H9 (cell line): ENCODE data around the gene FAM3D. TPM values are rescaled to one million over a fixed set of nuclear protein-coding genes. Genes with fewer than 3 reads are reported as not detected.
A peak's percentile ranks its signal among the peaks of the same experiment; 100 is the strongest.

ENCODE experiments used
- DNase-seq: peaks from one replicate; pipeline ENCODE4 v3.0.0-alpha.2; 2017
- H2AFZ ChIP-seq: one replicate; pipeline ENCODE4 v1.6.1; 2013; ENCODE audit warnings: mild to moderate bottlenecking, low read length, control low read depth, moderate library complexity
- H2AK5ac ChIP-seq: 2 replicates; pipeline ENCODE4 v1.6.1; 2013; ENCODE audit warnings: low read length, control low read depth, mixed read lengths; ENCODE audit not compliant: insufficient read length
- H2BK120ac ChIP-seq: one replicate; pipeline ENCODE4 v1.6.1; 2013; ENCODE audit warnings: low read depth, mild to moderate bottlenecking, low read length, control low read depth, inconsistent platforms; ENCODE audit not compliant: poor library complexity, severe bottlenecking
- H2BK12ac ChIP-seq: 2 replicates; pipeline ENCODE4 v1.6.1; 2013; ENCODE audit warnings: low read length, control low read depth, mixed read lengths, low read depth; ENCODE audit not compliant: insufficient read length
- H2BK15ac ChIP-seq: 2 replicates; pipeline ENCODE4 v1.6.1; 2013; ENCODE audit warnings: low read depth, low read length, control low read depth
- H2BK20ac ChIP-seq: one replicate; pipeline ENCODE4 v1.6.1; 2013; ENCODE audit warnings: low read depth, mild to moderate bottlenecking, low read length, control low read depth, inconsistent platforms; ENCODE audit not compliant: poor library complexity, severe bottlenecking
- H2BK5ac ChIP-seq: 2 replicates; pipeline ENCODE4 v1.6.1; 2013; ENCODE audit warnings: low read length, control low read depth, mixed read lengths; ENCODE audit not compliant: insufficient read length
- H3K14ac ChIP-seq: 2 replicates; pipeline ENCODE4 v1.6.1; 2013; ENCODE audit warnings: low read length, control low read depth; ENCODE audit not compliant: insufficient read depth
- H3K18ac ChIP-seq: 2 replicates; pipeline ENCODE4 v1.6.1; 2013; ENCODE audit warnings: low read depth, mild to moderate bottlenecking, mixed read lengths, low read length, control low read depth; ENCODE audit not compliant: insufficient read length
- H3K23ac ChIP-seq: 2 replicates; pipeline ENCODE4 v1.6.1; 2013; ENCODE audit warnings: low read length, control low read depth, mixed read lengths, low read depth; ENCODE audit not compliant: insufficient read length
- H3K23me2 ChIP-seq: 2 replicates; pipeline ENCODE4 v1.6.1; 2013; ENCODE audit warnings: low read depth, mild to moderate bottlenecking, mixed read lengths, low read length, control low read depth; ENCODE audit not compliant: insufficient read length, poor library complexity, severe bottlenecking
- H3K27ac ChIP-seq: 2 replicates; pipeline ENCODE4 v1.5.1; 2013; ENCODE audit warnings: low read length, control low read depth, mixed read lengths, low read depth; ENCODE audit not compliant: insufficient read length
- H3K27me3 ChIP-seq: 2 replicates; pipeline ENCODE4 v1.6.1; 2013; ENCODE audit warnings: low read length, control low read depth, inconsistent platforms; ENCODE audit not compliant: insufficient read depth
- H3K4ac ChIP-seq: 2 replicates; pipeline ENCODE4 v1.6.1; 2013; ENCODE audit warnings: low read depth, mild to moderate bottlenecking, control low read depth, inconsistent platforms, low read length, moderate library complexity
- H3K4me1 ChIP-seq: 2 replicates; pipeline ENCODE4 v1.6.1; 2013; ENCODE audit warnings: low read length, control low read depth, inconsistent platforms; ENCODE audit not compliant: insufficient read depth
- H3K4me2 ChIP-seq: 2 replicates; pipeline ENCODE4 v1.6.1; 2013; ENCODE audit warnings: low read length, control low read depth, mixed read lengths; ENCODE audit not compliant: insufficient read length, insufficient read depth
- H3K56ac ChIP-seq: 2 replicates; pipeline ENCODE4 v1.6.1; 2013; ENCODE audit warnings: low read depth, mild to moderate bottlenecking, mixed read lengths, low read length, control low read depth; ENCODE audit not compliant: insufficient read length
- H3K79me1 ChIP-seq: 2 replicates; pipeline ENCODE4 v1.6.1; 2013; ENCODE audit warnings: low read depth, mild to moderate bottlenecking, moderate library complexity, low read length, control low read depth, inconsistent platforms; ENCODE audit not compliant: insufficient read depth, poor library complexity, severe bottlenecking
- H3K79me2 ChIP-seq: 2 replicates; pipeline ENCODE4 v1.6.1; 2013; ENCODE audit warnings: low read length, control low read depth, inconsistent platforms; ENCODE audit not compliant: insufficient read depth
- H3K9ac ChIP-seq: 2 replicates; pipeline ENCODE4 v1.6.1; 2013; ENCODE audit warnings: low read length, control low read depth, mixed read lengths; ENCODE audit not compliant: insufficient read length; ENCODE audit errors: extremely low read depth
- H3K9me3 ChIP-seq: one replicate; pipeline ENCODE4 v1.6.1; 2013; ENCODE audit warnings: low read depth, low read length, inconsistent platforms; ENCODE audit not compliant: control insufficient read depth
- H3T11ph ChIP-seq: one replicate; pipeline ENCODE4 v1.6.1; 2013; ENCODE audit warnings: mild to moderate bottlenecking, low read length, control low read depth, inconsistent platforms
- H4K20me1 ChIP-seq: one replicate; pipeline ENCODE4 v1.6.1; 2013; ENCODE audit not compliant: control insufficient read depth, insufficient read length, insufficient read depth
- H4K5ac ChIP-seq: 2 replicates; pipeline ENCODE4 v1.6.1; 2013; ENCODE audit warnings: low read depth, mild to moderate bottlenecking, mixed read lengths, low read length, control low read depth; ENCODE audit not compliant: insufficient read length
- H4K8ac ChIP-seq: replicated peaks from 2 replicates; pipeline ENCODE4 v1.6.1; 2013; ENCODE audit warnings: low read length, control low read depth, mixed read lengths, low read depth; ENCODE audit not compliant: insufficient read length
- H4K91ac ChIP-seq: 2 replicates; pipeline ENCODE4 v1.6.1; 2013; ENCODE audit warnings: low read depth, mild to moderate bottlenecking, moderate library complexity, mixed read lengths, low read length, control low read depth; ENCODE audit not compliant: insufficient read length
- H3K27ac Mint-ChIP-seq, 3 experiments: 2 replicates in 2 of 3; 3 replicates in 1 of 3; pipeline ENCODE4 v1.8.0; 2020 to 2021; ENCODE audit warnings: mixed read lengths in 3 of 3, mild to moderate bottlenecking in 1 of 3, moderate library complexity in 1 of 3
- H3K27me3 Mint-ChIP-seq: 2 replicates; pipeline ENCODE4 v1.8.0; 2021; ENCODE audit warnings: low read depth, mild to moderate bottlenecking, moderate library complexity, mixed read lengths
- H3K36me3 Mint-ChIP-seq, 3 experiments: 2 replicates in 2 of 3; 3 replicates in 1 of 3; pipeline ENCODE4 v1.8.0; 2020 to 2021; ENCODE audit warnings: low read depth in 3 of 3, mixed read lengths in 3 of 3; ENCODE audit not compliant: insufficient read depth in 1 of 3
- H3K4me1 Mint-ChIP-seq, 2 experiments: 2 replicates each; pipeline ENCODE4 v1.8.0; 2020; ENCODE audit warnings: mixed read lengths in 2 of 2
- H3K4me3 Mint-ChIP-seq, 2 experiments: 2 replicates in 1 of 2; 3 replicates in 1 of 2; pipeline ENCODE4 v1.8.0; 2020 to 2021; ENCODE audit warnings: mild to moderate bottlenecking in 2 of 2, mixed read lengths in 2 of 2, moderate library complexity in 1 of 2
- H3K9me3 Mint-ChIP-seq, 2 experiments: 2 replicates in 1 of 2; 3 replicates in 1 of 2; pipeline ENCODE4 v1.8.0; 2020; ENCODE audit warnings: mild to moderate bottlenecking in 2 of 2, mixed read lengths in 2 of 2, moderate library complexity in 1 of 2
- CTCF ChIP-seq: fragments of 200-600 bp; sonication (generic); conservative IDR thresholded peaks from 3 replicates; pipeline ENCODE4 v1.8.0; 2021; ENCODE audit warnings: antibody characterized with exemption, mild to moderate bottlenecking
- WGBS: extraction: QIAGEN DNeasy Blood & Tissue Kit; methylation state at CpG from one replicate; pipeline ENCODE4 v1.1.7; 2013; ENCODE audit warnings: missing lambda C conversion rate, low lambda C conversion rate, mixed read lengths; ENCODE audit not compliant: insufficient read length; ENCODE audit errors: extremely low coverage; 5-methylcytosine and 5-hydroxymethylcytosine counted together
- total RNA-seq: library from RNA; stranded (reverse); gene quantifications from 2 replicates; pipeline ENCODE4 v1.2.1, GENCODE V29; 2021

Gene FAM3D
- total RNA-seq, 1 experiment from 2014 or later = not detected

- no peak overlapping the region for H3K9ac ChIP-seq
- Mint-ChIP-seq H3K4me1 (peaks cover 25 to 37% of the 10 kb centered on the region in 2 experiments), H3K27ac (0 out of 7 replicates have a peak overlapping the region, but pooled peaks of 1 of the 3 experiments have one; percentile 11), H3K9me3 (peaks cover 0 to 4% of the 10 kb centered on the region in 2 experiments; a peak in 1 of 5 replicates), H3K36me3 (no peaks in the 10 kb centered on the region), H3K4me3 (peak overlapping the region; percentile 39 to 78), H3K27me3 (peaks cover 85% of the 10 kb centered on the region)
- H2AFZ ChIP-seq = no peak overlapping the region
- H2AK5ac ChIP-seq = no peak overlapping the region
- no peak overlapping the region for H3K18ac ChIP-seq
- no peak overlapping the region for H3K14ac ChIP-seq
- no peak overlapping the region for H2BK5ac ChIP-seq
- H3K4me2 ChIP-seq = peak overlapping the region; percentile 10
- no peaks in the 10 kb centered on the region for H4K20me1 ChIP-seq
- H2BK120ac ChIP-seq = no peak overlapping the region
- H3K9me3 ChIP-seq = no peaks in the 10 kb centered on the region
- no CpG with 5 or more reads among the region's 44 CpGs for WGBS
- no peak overlapping the region for H4K5ac ChIP-seq
- no peaks in the 10 kb centered on the region for H3K23me2 ChIP-seq
- no peak for TF ChIP-seq CTCF
- H3K23ac ChIP-seq = no peak overlapping the region
- H3K27me3 ChIP-seq = peaks cover 16% of the 10 kb centered on the region; the same call in 1 of the 2 replicates
- no peak overlapping the region for H3T11ph ChIP-seq
- H4K91ac ChIP-seq = no peak overlapping the region
- H2BK15ac ChIP-seq = no peak overlapping the region
- no peaks in the 10 kb centered on the region for H3K79me2 ChIP-seq
- peak; percentile 85 for DNase-seq
- no peak overlapping the region for H2BK20ac ChIP-seq
- no peaks in the 10 kb centered on the region; the same call in 1 of the 2 replicates for H3K4me1 ChIP-seq
- H2BK12ac ChIP-seq = no peak overlapping the region
- no peaks in the 10 kb centered on the region for H3K79me1 ChIP-seq
- no peak overlapping the region for H3K56ac ChIP-seq
- no peak overlapping the region for H4K8ac ChIP-seq
- H3K4ac ChIP-seq = no peak overlapping the region
- H3K27ac ChIP-seq = no peak overlapping the region
Measured at GRCh38 chr3:58586776-58587192, 79.8 kb downstream of the FAM3D start.
